NCI-H2107 treated with DMSO at 0.1 percent for 48 hours (cell line): Measurements from ENCODE around the gene BIRC3.

Source experiments
- DNase-seq: peaks from one replicate; lab custom pipeline; 2025; ENCODE audit not compliant: unreplicated experiment; lab: John Stamatoyannopoulos, UW

Gene BIRC3

DNA sequence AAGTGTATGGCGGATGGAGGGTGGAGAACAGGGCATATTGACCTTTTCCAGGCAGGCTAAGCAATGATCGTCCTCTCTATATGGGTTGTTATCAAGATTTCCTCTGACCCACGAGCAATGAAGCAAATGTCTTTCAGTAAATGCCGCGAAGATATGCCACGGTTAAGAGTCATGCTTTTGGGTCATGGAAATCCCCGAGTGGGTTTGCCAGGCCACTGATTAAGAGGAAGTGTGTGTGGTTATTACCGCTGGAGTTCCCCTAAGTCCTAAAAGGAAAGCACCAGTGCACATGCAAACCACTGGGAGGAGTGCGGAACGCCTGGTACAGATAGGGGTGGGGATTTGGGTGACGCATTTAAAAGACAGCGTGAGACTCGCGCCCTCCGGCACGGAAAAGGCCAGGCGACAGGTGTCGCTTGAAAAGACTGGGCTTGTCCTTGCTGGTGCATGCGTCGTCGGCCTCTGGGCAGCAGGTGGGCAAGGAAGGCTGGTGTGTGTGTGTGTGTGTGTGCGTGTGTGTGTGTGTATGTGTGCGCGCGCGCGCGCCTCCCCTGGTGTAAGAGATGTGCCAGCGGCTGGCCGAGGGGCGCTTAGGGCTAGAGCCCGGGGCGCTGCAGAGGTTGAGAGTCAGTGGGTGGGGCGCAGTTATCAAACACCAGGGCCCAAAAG, at the start of gene BIRC3:
Gene BIRC3, plus strand, starts transcription at position 386 of the 669 bp plus-strand sequence. CDS start 7,026 bp downstream, outside the sequence.
- DNase-seq = peak; percentile 91

DNA sequence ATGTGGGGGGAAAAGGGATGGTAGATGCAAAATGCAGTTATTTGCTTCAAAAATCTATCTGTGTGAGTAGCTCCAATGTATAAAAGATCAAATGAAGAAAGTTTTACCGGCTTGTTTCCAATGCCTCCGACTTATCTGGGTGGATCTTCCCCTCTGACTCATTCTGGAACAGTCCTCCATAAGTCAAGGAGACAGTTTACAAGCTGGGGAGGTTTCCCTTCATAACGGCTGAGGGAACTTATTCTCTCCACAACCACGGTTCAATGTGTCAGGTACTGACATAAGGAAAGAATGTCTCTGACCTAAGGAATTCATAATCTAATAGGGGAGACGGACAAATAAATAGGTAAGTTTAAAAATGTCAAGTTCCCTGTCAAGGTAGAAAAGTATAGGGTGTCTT, 49.7 kb upstream of the BIRC3 start:
- DNase-seq = no peak

DNA sequence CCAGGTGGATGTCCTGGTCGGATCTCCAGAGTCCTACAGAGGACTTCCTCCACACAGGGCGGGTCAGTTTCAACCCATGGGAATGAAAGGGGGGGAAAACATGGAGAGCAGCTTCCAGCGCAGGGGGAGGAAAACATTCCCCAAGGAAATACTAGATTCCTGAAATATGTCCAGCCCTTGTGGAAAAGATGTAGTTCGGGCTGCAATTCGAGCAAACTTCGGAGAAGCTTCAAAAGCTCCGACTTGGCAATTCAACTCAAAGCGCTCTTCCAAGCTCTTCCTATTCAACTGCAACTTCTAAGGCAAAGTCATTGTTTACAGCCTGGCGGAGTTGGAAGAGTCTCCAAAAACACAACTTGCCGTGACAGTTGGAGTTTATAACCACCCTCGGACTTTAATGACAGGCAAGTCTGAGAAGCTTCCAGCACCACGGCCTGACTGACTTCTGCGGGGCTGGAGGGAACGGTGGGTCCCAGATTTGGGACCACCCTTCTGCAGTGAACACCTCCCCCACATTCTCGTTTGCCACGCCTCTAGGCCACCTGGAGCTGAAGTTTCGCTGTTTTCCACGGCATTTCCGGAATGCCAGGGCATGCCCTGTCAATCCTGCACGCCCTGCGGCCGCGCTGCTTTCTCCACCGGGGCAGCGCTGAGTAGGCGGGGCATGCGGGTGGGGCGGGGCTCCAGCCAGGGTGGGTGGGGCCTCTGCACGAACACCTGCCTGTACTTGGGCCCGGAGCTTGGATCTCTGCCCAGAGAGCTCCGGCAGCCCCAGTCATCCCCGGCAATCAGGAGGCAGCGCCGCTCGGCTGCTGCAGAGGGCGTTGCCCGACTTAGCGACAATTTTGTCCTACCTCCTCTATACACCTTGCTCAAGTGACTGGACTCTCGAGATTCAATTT, 49.0 kb upstream of the BIRC3 start:
- peak; percentile 63 for DNase-seq

DNA sequence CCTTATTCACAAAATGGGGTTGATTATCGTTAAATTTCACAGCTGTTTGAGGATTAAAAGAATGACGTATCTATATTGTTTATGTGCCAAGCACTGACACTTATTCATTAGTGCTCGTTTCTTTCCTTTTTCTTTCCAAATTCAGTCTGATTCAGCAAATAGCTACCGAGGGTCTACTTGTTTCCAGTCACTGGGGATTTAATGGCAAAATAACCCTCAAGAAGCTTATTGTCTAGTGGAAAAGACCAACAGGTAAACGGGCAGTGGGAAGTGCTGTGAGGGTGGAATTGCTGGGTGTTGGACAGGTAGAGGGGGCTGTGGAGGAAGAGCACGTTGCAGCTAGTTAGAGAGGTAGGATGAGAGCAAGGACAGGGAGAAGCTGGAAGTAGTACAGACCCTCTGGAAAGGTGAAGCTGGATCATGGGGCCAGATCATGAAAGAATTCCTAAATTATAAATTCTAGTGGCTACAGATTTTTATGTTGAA, 48.3 kb upstream of the BIRC3 start:
- DNase-seq = no peak

DNA sequence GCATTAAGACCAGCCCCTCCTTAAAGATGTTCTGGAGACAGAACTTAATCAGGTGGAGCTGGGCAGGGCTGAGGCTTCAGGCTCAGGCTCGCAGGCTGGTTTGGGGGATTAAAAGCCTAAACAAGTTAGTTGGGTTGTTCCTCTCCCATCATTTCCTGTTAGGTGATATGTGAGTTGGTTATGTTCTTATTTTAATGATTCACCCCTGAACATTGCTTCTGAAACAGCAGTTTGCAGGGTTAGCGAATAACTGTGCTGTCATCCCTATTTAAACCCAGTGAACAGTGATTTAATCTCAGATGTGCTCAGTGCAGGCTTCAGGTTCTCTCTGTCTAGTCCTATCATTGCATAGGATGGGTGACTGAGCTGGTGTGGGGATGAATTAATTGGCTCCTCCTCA, 47.4 kb upstream of the BIRC3 start:
- no peak for DNase-seq

DNA sequence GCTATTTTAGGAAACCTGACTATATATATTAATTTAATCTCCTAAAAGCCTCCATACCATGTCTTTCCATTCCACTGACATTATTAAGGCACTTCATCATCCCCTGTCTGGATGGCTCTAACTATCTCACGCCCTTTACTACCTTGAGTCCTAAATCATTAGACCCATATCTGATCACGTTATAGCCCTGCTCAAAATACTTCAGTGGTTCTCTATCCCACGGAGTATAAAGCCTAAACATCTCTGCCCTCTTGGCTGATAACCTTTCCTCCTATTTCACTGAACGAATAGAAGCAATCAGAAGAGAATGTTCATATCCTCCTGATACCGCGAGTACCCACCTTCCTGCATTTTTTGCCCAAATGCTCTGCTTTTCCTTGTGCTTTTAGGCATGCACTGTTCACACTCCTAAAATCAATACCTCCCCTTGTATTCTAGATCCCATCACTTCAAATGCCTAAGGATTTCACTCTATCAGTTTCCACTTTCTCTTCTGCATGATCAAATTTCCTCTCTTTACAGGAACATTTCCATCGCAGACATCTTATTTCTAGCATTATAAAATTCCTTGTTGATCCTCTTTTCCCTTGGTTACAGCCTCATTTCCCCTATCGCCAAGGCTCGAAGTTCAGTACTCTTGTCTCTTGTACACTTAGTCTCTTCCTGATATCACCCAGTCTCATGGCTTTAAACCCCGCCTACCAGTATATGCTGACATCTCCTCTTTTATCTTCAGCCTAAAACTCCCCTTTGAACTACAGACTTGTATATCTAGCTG, 45.0 kb upstream of the BIRC3 start:
- no peak for DNase-seq

DNA sequence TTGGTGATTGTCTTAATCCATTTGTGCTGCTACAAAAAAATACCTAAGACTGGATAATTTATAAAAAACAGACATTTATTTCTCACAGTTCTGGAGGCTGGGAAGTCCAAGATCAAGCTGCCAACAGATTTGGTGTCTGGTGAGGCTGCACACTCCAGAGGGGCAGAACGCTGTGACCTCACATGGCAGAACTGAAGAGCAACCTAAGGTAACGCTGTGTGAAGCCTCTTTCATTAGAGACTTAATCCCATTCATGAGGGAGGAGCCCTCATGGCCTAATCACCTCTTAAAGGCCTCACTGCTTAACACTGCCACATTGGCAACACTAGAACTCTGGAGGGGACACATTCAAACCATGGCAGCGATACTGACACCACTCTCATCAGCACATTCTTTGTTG, 42.7 kb upstream of the BIRC3 start:
- no peak for DNase-seq

DNA sequence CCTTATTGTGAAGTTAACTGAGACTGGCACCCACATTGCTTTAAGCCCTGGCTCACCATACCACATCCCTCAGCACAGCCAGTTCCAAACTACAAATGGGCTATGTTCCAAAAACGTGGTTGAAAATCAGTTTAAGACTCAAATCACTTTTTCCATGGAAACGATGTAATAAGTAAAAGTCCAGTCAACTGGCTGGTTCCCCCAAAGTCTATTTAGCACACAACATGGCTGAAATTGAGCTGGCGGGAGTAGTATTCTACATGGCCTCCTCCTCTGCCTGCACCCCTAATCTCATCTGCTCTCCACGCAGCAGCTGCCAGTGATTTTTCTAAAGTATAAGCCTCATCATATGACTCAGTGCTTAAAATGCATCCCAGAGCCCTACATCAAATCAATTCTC, 40.9 kb upstream of the BIRC3 start:
- no peak for DNase-seq

DNA sequence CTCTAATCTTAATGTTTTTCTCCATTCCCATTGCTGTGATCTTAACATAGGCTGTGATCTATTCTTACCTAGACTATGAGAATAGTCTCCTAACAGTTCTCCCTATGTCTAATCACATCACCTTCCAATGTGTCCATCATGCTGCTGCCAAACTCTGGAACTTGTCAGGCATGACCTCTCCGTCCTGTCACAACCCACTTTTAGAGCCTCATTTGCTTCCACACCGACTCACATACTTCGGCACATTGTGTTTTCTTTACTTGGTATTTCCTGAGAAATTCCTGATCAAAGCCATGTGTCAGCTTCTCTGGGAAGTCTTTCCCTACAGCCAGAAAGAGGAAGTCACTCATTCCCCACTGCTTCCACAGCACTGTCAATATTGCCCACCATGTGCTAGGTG, 40.5 kb upstream of the BIRC3 start:
- DNase-seq = no peak

DNA sequence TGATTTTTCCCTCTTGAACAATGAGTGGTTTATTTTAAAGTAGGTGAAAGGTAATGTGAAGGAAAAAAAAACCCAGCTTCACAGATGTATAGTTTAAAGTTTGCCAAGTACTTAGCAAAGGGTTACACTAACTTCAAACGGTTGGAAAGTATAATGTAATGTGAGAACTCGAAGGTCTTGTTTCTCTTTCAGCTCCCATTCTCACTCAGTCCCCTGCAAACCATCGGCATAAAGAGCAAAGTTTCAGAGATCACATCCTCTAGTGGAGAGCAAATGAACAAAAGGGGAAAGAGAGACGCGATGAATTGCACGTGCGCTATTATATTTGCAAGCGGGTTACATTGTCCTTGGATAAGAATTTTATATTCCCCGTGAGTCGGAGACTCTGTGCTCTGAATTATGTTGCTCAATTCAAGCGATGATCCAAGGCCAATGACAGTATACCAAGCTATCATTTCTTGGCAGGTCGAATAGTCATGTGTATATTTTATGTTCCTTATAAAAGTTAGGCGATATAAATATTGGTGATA, 37.6 kb upstream of the BIRC3 start:
- DNase-seq = peak; percentile 40

DNA sequence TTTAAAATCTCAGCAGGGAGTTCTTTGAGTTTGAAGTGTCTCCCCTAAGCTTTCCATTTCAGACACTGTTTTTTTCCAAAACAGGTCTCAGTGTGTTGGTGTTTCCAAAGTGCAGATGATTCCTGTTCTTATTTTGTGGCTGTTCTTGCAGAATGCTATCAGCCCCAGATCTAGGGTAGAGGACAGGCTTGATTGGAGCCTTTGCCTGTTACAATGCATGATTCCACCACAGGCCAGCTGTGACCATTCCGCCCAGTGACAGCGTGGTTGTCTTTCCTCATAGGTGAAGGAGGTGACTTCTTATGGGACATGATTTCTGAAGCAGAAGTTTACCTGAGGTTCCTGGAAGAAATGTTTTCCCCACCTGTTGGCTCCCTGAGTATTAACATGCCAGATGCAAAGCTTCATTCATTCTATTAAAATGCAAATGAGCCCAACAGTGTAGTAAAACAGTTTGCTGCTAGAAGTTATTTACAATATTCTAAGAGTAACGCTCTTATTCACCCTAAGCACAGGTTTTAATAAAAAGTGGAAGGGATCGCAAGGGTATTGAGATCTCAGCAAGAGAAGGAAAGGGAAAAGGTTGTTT, 36.9 kb upstream of the BIRC3 start:
- DNase-seq = peak; percentile 5

DNA sequence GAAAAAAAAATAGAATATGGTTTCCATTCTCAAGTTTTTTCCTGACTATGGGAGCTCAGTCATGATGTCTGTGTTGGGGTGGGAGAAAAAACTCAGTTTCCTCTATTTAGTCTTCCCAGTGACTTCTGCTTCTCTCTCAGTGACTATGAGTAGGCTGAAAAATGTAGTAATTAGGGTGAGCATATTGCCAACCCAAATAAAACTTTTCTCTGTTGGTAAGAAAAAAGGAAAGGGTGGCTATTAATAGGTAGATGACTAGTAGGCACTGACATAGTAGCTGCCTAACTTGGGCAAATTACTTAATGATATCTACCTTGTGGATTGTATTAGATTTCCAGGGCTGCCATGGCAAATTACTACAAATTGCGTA, 34.2 kb upstream of the BIRC3 start:
- DNase-seq = no peak

DNA sequence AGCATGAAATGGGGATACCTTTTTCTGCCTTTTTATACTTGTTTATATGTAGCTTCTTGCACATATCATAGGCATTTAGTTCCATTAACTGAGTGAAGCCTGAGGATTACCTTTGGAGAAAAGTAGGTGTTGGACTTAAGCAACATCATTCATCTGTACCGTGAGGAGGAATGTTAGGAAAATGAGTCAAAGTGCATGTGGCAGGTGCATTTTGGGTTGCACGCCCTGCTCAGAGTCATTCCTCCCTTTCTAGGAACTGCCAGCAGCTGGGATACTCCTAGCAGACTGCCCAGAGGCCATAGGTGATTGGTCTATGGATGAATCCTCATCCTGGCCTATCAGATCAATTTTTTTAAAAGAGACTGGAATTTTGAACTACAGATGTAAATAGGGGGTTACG, 33.3 kb upstream of the BIRC3 start:
- no peak for DNase-seq

DNA sequence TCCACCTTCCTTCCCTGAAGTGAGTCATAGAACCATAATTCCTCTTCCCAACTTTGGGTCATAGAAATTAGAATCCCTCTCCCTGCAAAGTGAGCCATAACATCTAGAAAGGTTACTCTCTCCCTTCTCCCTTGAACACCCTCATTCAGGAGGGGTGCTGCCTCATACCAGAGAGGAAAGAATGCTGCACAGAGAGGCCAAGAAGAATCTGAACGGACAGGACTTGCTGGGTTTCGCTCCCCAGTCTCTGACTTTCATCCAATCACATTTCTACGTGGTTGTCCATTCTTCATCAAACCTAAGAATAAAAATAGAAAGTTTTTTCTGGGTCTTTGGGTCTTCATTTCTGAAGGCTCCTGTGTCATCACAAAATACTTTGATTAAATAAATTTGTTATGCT, 31.0 kb upstream of the BIRC3 start:
- no peak for DNase-seq

DNA sequence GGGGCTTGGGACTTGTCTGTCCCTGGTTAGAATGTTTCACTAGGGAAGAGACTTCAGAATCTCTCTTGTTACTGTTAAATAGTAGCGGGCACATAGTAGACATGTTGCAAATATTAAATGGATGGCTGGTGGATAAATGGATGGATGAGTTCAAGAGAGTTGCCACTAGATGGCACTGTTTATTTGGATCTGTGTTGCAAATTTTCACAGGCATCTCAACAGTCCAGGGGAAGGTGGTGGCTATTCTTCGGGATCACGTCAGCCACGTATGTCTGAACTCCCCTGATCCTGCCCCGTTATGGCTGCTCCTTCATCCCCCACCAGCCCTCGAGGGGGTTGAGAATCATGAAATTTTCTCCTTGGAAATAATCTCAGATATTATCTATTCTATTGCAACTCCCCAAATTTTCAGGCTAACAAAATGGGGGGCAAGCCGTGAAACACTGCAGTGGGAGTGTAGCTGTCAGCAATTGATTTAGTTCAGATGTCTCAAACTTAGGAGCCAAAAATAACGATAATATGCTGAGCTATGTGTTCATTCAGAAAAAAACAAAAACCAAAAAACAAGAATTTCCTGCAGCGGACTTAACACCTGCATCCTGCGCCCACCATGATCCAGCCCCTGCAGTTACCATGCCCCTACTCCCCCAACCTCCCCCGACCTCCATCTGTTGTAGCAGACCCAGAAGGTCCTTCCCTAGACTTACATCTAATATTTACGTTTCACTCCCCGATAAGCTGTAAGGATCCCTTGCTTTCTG, 29.1 kb upstream of the BIRC3 start:
- DNase-seq = peak; percentile 88

DNA sequence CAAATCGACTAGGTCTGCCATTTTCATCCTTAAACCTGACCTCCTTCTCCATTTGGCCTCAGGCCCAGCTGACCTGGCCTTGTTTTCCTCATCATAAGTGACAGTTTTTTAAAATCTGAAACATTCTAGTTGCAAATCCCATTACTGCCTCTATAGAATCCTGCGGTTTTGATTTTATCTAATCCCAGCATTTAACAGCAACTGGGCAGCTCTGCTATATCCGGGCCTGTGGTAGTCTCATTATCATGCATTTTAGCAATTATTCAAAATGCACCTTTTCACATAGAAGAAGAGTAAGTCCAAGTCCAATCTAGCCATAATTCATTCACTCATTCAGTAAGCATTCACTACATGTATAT, 28.6 kb upstream of the BIRC3 start:
- no peak for DNase-seq

DNA sequence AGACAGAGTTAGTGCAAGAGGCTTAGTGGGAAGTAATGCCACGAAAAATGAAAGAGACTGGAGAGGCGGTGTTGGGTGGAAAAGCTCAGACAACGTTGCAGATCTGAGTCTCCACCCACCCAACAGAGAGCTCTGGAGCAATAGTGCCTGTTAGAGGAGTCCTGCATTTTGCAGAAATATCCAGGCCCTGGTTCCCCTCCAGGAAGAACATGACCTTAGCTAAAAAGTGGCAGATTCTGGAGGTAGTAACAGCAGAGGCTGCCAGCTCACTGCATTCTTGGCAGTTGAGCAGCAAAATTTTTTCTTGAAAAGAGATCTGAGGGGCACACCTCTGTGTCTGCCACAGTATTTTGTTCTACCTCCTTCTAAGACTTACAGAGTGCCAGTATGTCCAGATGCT, 27.7 kb upstream of the BIRC3 start:
- no peak for DNase-seq

DNA sequence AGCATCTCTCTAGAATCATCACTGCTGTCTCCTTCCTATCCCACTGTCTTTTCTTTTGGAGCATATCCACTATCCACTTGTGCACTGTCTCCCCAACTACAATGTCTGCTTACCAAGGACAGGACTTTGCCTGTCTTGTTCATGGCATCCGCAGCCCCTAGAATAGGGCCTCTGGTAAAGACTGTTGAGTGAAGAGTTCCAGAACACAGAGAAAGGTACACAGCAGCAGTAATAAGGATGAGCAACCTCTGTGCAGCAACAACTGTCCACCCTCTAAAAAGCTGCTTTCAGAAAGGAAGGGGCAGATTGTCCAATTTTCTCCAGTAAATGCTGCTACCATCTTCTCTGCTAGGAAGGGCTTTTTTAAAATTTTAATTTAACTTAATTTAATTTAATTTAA, 25.5 kb upstream of the BIRC3 start:
- no peak for DNase-seq

DNA sequence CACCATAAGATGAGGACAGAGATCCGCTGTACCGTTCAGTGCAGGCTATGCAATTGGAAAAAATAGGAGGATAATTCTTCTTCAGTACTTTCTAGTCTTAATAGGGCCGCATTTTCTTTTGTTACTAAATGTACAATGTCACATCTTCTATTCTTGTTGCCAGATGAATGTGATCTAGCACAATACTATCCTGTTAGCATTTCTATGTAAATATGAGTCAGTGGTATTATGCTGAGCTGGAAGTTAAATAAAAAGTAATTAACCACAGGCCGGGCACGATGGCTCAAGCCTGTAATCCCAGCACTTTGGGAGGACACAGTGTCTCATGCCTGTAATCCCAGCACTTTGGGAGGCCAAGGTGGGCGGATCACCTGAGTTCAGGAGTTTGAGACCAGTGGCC, 24.4 kb upstream of the BIRC3 start:
- no peak for DNase-seq

DNA sequence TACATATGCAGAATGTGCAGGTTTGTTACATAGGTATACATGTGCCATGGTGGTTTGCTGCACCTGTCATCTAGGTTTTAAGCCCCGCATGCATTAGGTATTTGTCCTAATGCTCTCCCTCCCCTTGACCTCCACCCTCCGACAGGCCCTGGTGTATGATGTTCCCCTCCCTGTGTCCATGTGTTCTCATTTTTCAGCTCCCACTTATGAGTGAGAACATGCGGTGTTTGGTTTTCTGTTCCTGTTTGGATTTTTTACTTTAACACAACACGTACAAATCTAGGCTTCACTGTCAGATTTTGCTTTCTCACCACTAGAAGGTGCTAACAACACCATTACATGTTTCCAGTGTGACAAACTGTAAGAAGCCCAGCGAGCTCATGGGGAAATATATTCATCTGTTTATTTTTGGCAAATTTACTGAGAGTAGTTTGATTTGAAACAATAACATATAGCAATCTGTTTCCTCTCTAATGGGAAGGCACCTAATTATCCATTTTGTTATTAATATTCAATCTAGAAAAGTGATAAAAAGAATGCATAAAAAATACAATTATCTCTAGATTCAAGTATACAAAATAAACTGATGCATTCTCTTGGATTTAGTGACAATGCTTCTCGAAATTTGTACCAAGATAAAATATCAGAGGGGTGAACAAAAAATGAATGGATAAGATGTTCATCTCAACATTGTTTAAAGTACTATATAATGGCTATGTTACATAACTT, 23.2 kb upstream of the BIRC3 start:
- peak; percentile 26 for DNase-seq
